ENCODE measurements around the gene FN3K. TPM values are rescaled to one million over a fixed set of nuclear protein-coding genes. Genes with fewer than 3 reads are reported as not detected.
A peak's percentile ranks its signal among the peaks of the same experiment; 100 is the strongest.
"Not testable (repeated sequence)": the region's sequence is repeated elsewhere in the genome, so short reads cannot be mapped to it uniquely, and the experiment has no call there.

Gene FN3K
- total and polyA plus RNA-seq, 5 donors, result 43.2 to 66.8 (median 60.3) TPM

GRCh38 chr17:82743344-82744219, 8.2 kb downstream of the FN3K start:
- no peak overlapping the region for H3K4me3 ChIP-seq (ENCODE audit: low read length)
- no peaks in the 10 kb centered on the region for H3K4me1 ChIP-seq (ENCODE audit: control insufficient read depth, insufficient read depth, low read length)
- H3K27ac ChIP-seq (ENCODE audit: low read length), result no peak overlapping the region
- peak in 1 of 3 donors; percentile 32 for DNase-seq
- WGBS, result 92% methylated on average over 16 of the region's 16 CpGs
- no peaks in the 10 kb centered on the region for H3K9me3 ChIP-seq (ENCODE audit: control insufficient read depth, low read length)
- no peaks in the 10 kb centered on the region for H3K27me3 ChIP-seq (ENCODE audit: control insufficient read depth, insufficient read depth)
- intact Hi-C loops (cut with DNase I), result no loop called here
- ATAC-seq, result peak; percentile 44 to 50

GRCh38 chr17:82744736-82745135, 9.3 kb downstream of the FN3K start:
- H3K4me3 ChIP-seq (ENCODE audit: low read length); DNase-seq; H3K9me3 ChIP-seq (ENCODE audit: control insufficient read depth, low read length); ATAC-seq; H3K27me3 ChIP-seq (ENCODE audit: control insufficient read depth, insufficient read depth); H3K27ac ChIP-seq (ENCODE audit: low read length); intact Hi-C loops (cut with DNase I); H3K4me1 ChIP-seq (ENCODE audit: control insufficient read depth, insufficient read depth, low read length): not testable (repeated sequence)
- 71% methylated on average over 7 of the region's 7 CpGs for WGBS

DNA sequence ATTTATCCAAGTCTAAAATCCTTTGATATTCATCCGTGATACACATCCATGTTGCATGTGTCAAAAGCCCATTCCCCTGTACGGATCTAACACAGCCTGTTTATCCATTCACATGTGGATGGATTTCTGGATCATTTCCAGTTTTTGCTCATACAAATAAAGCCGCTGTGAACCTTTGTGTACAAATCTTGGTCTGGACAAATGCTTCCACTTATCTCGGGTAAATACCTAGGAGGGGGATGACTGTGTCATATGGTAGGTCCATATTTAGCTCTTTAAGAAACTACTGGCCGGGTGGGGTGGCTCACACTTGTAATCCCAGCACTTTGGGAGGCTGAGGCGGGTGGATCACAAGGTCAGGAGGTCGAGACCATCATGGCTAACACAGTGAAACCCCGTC, 10.1 kb downstream of the FN3K start:
- intact Hi-C loops (cut with DNase I), result no loop called here
- WGBS, result 84% methylated on average over 8 of the region's 8 CpGs
- DNase-seq, result no peak
- H3K9me3 ChIP-seq (ENCODE audit: control insufficient read depth, low read length), result no peaks in the 10 kb centered on the region
- H3K4me1 ChIP-seq (ENCODE audit: control insufficient read depth, insufficient read depth, low read length), result no peaks in the 10 kb centered on the region
- no peak overlapping the region for H3K4me3 ChIP-seq (ENCODE audit: low read length)
- no peak for ATAC-seq
- H3K27me3 ChIP-seq (ENCODE audit: control insufficient read depth, insufficient read depth), result no peaks in the 10 kb centered on the region
- H3K27ac ChIP-seq (ENCODE audit: low read length), result no peak overlapping the region

DNA sequence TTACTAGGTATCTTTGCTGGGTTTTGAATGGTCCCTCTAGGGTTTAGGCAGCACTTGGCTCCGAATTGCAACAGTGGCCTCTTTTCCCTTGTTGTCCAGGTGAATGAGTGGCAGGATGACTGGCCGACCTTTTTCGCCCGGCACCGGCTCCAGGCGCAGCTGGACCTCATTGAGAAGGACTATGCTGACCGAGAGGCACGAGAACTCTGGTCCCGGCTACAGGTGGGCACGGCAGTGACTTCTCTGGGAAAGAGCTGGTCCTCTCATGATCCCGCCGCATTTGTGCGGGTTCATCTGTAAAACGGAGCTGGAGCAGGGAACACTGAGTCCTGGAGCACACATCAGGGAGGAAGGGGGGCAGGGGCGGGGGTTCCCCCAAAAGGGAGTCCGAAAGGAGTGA, 13.3 kb downstream of the FN3K start:
- Histone ChIP-seq H3K4me1 (ENCODE audit: control insufficient read depth, insufficient read depth, low read length) (peaks cover 3% of the 10 kb centered on the region), H3K9me3 (ENCODE audit: control insufficient read depth, low read length) (no peaks in the 10 kb centered on the region), H3K27me3 (ENCODE audit: control insufficient read depth, insufficient read depth) (no peaks in the 10 kb centered on the region), H3K4me3 (ENCODE audit: low read length) (no peak overlapping the region), H3K27ac (ENCODE audit: low read length) (no peak overlapping the region)
- WGBS, result 95% methylated on average over 16 of the region's 16 CpGs
- intact Hi-C loops (cut with DNase I), result no loop called here
- ATAC-seq, result no peak
- peak in 1 of 3 donors; percentile 42 for DNase-seq

GRCh38 chr17:82750241-82750908, 15.0 kb downstream of the FN3K start:
- Histone ChIP-seq H3K4me1 (ENCODE audit: control insufficient read depth, insufficient read depth, low read length) (peaks cover 3% of the 10 kb centered on the region), H3K4me3 (ENCODE audit: low read length) (no peak overlapping the region), H3K27me3 (ENCODE audit: control insufficient read depth, insufficient read depth) (no peaks in the 10 kb centered on the region), H3K9me3 (ENCODE audit: control insufficient read depth, low read length) (no peaks in the 10 kb centered on the region), H3K27ac (ENCODE audit: low read length) (no peak overlapping the region)
- intact Hi-C loops (cut with DNase I), result loop anchor here in 1 of 4 donors (10.0 kb wide), 1 partner anchor 86 kb away; no protein-coding TSS in a partner anchor
- DNase-seq, result peak in 1 of 3 donors; percentile 64
- 67% methylated on average over 40 of the region's 40 CpGs for WGBS
- ATAC-seq, result no peak

DNA sequence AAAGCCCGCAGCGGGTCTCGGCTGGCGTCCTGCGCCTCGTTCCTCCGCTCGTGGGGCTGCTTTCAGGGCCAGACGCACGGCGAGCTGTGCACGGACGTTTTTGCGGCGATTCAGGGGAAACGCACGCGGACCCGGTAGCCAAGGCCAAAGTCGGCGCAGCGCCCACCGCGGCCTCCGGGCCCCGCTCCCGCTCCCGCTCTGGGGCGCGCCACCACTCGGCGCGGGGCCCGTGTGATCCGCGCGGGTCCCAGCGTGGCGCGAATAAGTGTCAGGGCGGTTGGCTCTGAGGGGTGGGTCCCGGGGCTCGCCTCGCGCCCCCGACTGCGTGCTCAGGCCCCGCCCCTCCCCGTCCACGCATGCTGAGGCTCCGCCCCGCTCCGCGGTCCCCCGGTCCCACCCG, 15.8 kb downstream of the FN3K start:
- Histone ChIP-seq H3K27ac (ENCODE audit: low read length) (peak overlapping the region; percentile 2), H3K9me3 (ENCODE audit: control insufficient read depth, low read length) (no peaks in the 10 kb centered on the region), H3K27me3 (ENCODE audit: control insufficient read depth, insufficient read depth) (no peaks in the 10 kb centered on the region), H3K4me1 (ENCODE audit: control insufficient read depth, insufficient read depth, low read length) (peaks cover 3% of the 10 kb centered on the region), H3K4me3 (ENCODE audit: low read length) (peak overlapping the region; percentile 30)
- ATAC-seq, result peak in 1 of 2 donors; percentile 60
- no peak for DNase-seq
- intact Hi-C loops (cut with DNase I), result loop anchor here in 1 of 4 donors (10.0 kb wide), 1 partner anchor 86 kb away; no protein-coding TSS in a partner anchor
- 2% methylated on average over 55 of the region's 56 CpGs for WGBS

- Histone ChIP-seq H3K27ac (ENCODE audit: low read length) (peak within 1 kb of the TSS; percentile 75), H3K9me3 (ENCODE audit: control insufficient read depth, low read length) (no peaks in the 10 kb centered on the region), H3K4me3 (ENCODE audit: low read length) (peak within 1 kb of the TSS; percentile 67), H3K27me3 (ENCODE audit: control insufficient read depth, insufficient read depth) (no peaks in the 10 kb centered on the region), H3K4me1 (ENCODE audit: control insufficient read depth, insufficient read depth, low read length) (peaks cover 3% of the 10 kb centered on the region)
- under 1% methylated on average over 105 of the region's 114 CpGs for WGBS
- peak; percentile 94 to 95 for ATAC-seq
- intact Hi-C loops (cut with DNase I), result loop anchor here in 1 of 4 donors (10.0 kb wide), 1 partner anchor 87 kb away; no protein-coding TSS in a partner anchor
- peak; percentile 92 to 96 (median 96) for DNase-seq
Measured at GRCh38 chr17:82751571-82752370, 16.4 kb downstream of the FN3K start, which contains the start of gene TBCD. Gene TBCD (plus strand): TSS chr17:82752065. CDS start chr17:82752194, 129 bp downstream.

GRCh38 chr17:82752371-82753200, 17.2 kb downstream of the FN3K start:
- peak overlapping the region; percentile 67 for H3K4me3 ChIP-seq (ENCODE audit: low read length)
- no peak overlapping the region for H3K27ac ChIP-seq (ENCODE audit: low read length)
- no peaks in the 10 kb centered on the region for H3K27me3 ChIP-seq (ENCODE audit: control insufficient read depth, insufficient read depth)
- intact Hi-C loops (cut with DNase I), result loop anchor here in 1 of 4 donors (10.0 kb wide), 1 partner anchor 88 kb away; no protein-coding TSS in a partner anchor
- H3K4me1 ChIP-seq (ENCODE audit: control insufficient read depth, insufficient read depth, low read length), result peaks cover 3% of the 10 kb centered on the region
- H3K9me3 ChIP-seq (ENCODE audit: control insufficient read depth, low read length), result no peaks in the 10 kb centered on the region
- under 1% methylated on average over 69 of the region's 72 CpGs for WGBS
- peak; percentile 46 to 74 (median 72) for DNase-seq
- peak; percentile 12 to 18 for ATAC-seq

GRCh38 chr17:82753201-82753464, 17.7 kb downstream of the FN3K start:
- H3K4me3 ChIP-seq (ENCODE audit: low read length), result no peak overlapping the region
- H3K27ac ChIP-seq (ENCODE audit: low read length), result no peak overlapping the region
- H3K9me3 ChIP-seq (ENCODE audit: control insufficient read depth, low read length), result no peaks in the 10 kb centered on the region
- WGBS, result 41% methylated on average over 8 of the region's 8 CpGs
- DNase-seq (no peak), ATAC-seq (no peak)
- no peaks in the 10 kb centered on the region for H3K27me3 ChIP-seq (ENCODE audit: control insufficient read depth, insufficient read depth)
- H3K4me1 ChIP-seq (ENCODE audit: control insufficient read depth, insufficient read depth, low read length), result peaks cover 3% of the 10 kb centered on the region
- intact Hi-C loops (cut with DNase I), result loop anchor here in 1 of 4 donors (10.0 kb wide), 1 partner anchor 88 kb away; no protein-coding TSS in a partner anchor
